HG03521 (cell line): Measurements from ENCODE around the gene KIF27.
"Not testable (repeated sequence)": the region's sequence is repeated elsewhere in the genome, so short reads cannot be mapped to it uniquely, and the experiment has no call there.

Experiments
- ATAC-seq: cut with Tn5 transposase; IDR thresholded peaks from one replicate; pipeline ENCODE4 v1.9.1; 2021; ENCODE audit warnings: mild to moderate bottlenecking, moderate library complexity; ENCODE audit not compliant: unreplicated experiment

KIF27 gene

DNA sequence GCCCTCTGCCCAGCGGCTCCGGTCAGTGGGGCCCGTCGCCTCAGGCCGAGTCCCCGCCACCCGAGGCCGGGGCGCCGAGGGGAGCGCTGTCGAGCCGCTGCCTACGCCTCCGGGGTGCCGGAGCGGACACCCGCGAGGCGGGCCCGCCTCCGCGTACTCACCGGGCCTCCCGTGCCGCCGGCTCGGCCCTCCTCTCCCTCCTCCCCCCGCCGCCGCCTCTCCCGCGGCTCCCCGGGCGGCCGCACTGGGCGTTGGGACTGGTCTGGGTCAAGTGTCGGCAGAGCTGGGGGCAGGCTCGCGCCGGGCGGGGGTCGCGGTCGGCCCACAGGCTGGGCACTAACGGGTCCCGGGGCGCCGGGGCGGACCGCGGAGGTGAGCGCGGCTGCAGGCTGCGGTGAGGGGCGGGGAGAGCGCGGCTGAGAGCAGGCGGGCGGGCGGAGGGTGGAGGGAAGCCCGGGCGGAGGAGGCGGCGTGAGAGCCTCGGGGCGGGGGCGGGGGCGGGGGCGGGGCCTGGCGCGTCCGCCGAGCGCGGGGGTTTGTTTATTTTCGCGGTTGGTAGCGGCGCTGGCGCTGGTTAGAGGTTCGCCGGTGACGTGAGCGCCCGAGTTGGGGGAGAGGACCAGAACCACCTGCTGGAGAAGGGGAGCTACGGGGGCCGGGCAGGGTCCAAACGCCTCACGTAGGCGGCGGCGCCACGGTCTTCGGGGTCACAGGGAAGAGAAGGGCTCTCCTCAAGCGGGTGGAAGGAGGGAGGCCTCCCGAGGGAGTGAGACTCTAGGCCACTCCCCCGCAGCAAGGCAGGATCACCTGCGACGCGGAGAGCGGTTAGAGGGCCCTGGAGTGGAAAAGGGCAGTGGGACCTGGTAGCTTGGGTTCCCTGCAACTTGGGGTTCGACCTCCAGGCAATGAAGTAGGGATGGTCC, 103.6 kb downstream of the KIF27 start, which contains the start of gene GKAP1:
Gene GKAP1, minus strand, starts transcription at position 414 of the 923 bp plus-strand sequence. CDS start 11,252 bp downstream, outside the sequence.
- peak; percentile 77 for ATAC-seq

DNA sequence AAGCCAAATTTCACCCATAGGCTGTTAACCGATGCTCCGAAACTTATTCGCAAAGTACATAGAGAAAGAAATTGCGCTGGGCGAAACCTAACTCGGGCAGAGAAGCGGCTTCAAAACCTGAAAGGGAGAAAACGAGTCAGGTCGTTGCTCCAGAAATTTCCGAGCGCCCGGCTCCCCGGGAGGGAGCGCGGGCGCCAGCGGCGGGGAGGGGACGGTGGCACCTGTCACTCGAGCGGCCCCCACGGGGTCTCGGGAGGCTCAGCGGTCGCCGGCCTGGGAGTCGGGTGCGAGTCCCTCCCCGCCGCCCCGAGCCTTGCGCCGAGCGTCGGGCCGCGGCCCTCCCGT, 104.2 kb downstream of the KIF27 start:
- not testable (repeated sequence) for ATAC-seq

DNA sequence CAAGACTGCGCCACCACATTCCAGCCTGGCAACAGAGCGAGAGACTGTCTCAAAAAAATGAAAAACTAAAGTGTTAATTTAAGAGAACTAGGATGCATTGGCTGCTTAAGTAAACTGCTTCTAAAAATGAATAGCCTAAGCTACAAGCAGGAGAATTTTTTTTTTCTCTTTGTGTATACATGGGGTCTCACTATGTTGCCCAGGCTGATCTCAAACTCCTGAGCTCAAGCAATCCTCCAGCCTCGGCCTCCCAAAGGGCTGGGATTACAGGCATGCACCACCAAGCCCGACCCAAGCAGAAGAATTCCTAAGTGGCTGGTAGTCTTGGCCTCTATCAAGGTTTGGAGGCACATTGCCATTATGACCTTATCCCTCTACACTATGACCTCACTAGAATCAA, 106.1 kb downstream of the KIF27 start:
- not testable (repeated sequence) for ATAC-seq

DNA sequence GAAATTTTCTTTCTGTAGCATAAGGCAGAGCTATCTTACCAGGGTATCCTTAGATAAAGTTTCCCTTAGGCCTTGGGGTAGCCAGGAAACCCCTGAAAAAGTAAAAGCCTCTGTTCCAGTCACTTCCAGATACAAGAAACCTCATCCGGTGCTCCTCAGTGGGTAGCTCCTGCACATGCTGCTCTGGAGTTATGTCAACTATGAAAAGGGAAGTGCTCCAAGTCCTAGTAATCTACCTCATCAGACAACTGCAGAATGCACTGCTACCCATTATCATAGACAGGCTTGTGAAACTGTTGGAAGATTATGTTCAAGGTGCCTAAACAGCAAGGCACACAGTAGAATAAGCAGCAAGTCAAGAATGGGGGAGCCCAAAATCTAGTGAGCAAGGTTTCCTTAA, 112.0 kb downstream of the KIF27 start:
- not testable (repeated sequence) for ATAC-seq

DNA sequence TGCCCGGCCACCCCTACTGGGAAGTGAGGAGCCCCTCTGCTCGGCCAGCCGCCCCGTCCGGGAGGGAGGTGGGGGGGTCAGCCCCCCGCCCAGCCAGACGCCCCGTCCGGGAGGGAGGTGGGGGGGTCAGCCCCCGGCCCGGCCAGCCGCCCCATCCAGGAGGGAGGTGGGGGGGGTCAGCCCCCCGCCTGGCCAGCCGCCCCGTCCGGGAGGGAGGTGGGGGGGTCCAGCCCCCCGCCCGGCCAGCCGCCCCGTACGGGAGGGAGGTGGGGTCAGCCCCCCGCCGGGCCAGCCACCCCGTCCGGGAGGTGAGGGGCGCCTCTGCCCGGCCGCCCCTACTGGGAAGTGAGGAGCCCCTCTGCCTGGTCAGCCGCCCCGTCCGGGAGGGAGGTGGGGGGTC, 116.8 kb downstream of the KIF27 start:
- not testable (repeated sequence) for ATAC-seq

DNA sequence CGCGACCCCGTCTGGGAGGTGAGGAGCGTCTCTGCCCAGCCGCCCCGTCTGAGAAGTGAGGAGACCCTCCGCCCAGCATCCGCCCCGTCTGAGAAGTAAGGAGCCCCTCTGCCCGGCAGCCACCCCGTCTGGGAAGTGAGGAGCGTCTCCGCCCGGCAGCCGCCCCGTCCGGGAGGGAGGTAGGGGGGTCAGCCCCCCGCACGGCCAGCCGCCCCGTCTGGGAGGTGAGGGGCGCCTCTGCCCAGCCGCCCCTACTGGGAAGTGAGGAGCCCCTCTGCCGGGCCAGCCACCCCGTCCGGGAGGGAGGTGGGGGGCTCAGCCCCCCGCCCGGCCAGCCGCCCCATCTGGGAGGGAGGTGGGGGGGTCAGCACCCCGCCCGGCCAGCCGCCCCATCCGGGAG, 117.3 kb downstream of the KIF27 start:
- ATAC-seq, result not testable (repeated sequence)

DNA sequence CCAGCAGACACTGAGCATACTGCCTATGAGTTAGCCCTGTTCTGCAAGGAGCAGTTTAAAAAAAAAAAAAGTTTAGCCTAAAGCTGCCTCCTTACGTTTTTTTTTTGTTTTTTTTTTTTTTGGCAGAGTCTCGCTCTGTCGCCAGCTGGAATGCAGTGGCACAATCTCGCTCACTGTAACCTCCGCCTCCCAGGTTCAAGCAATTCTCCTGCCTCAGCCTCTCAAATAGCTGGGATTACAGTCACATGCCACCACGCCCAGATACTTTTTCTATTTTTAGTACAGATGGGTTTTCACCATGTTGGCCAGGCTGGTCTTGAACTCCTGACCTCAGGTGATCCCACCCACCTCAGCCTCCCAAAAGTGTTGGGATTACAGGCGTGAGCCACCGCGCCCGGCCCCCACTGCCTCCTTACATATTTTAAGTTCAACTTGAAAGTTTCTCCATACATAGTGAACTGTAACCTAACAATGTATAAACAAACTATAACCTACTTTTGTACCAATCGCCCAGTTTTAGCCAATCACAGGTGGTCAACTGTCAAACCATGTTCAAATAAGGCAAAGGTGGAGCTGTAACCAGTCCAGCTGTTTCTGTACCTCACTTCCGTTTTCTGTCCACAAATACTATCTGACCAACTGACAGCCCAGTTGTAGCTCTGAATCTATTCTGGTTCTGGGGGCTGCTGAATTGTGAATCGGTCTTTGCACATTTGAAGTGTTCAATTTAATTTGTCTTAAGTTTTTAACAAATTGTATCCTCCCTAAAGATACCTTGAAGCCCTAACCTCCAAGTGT, 120.8 kb downstream of the KIF27 start:
- ATAC-seq, result no peak

DNA sequence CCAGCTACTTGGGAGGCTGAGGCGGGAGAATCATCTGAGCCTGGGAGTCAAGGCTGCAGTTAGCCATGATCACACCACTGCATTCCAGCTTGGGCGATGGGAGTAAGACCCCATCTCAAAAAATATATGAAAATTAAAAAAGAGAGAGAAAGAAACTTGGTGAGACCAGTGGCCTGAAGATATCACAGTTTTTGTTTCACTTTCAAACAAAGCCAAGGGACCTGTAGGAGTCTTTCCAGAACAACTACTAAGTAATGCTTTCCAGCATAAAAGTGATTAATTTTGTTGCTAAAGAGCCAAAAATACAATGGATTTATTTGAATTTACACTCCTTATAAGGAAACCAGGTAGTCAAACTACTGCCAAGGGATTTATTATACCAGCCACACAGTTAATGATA, 127.2 kb downstream of the KIF27 start:
- ATAC-seq, result no peak

DNA sequence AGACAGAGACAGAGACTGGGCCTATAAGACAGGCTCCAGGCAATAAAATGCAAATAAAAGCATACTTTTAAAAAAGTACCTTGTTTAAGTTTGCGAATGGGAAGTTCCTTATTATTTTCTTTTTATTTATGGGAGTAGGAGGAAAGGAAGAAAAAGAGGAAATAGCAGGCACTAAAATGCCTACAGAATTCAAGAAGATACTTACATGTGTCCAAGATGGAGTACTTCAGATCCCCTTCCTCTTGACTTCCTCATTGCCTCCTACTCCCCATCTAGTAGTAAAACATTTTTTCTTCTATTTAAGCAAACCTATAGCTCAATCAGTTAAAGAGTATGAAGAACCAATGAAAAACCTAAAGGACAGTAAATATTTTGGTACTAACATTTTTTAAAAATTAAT, 128.5 kb downstream of the KIF27 start:
- ATAC-seq, result no peak
